ENCODE data around the gene DNAJC5.

The DNAJC5 gene

GRCh38 chr20:63942250-63942951, 47.5 kb downstream of the DNAJC5 start:
- FAIRE-seq, result no peak

GRCh38 chr20:63942969-63943807, 48.3 kb downstream of the DNAJC5 start:
- FAIRE-seq, result no peak

- no peak for FAIRE-seq
Observed at GRCh38 chr20:63943808-63944077, 48.8 kb downstream of the DNAJC5 start.

- no peak for FAIRE-seq
Observed at GRCh38 chr20:63944078-63944941, 49.4 kb downstream of the DNAJC5 start.

GRCh38 chr20:63945031-63945658, 50.2 kb downstream of the DNAJC5 start:
- no peak for FAIRE-seq

- FAIRE-seq, result no peak
Observed at GRCh38 chr20:63945921-63946920, 51.3 kb downstream of the DNAJC5 start.

- no peak for FAIRE-seq
Observed at GRCh38 chr20:63946986-63947637, 52.2 kb downstream of the DNAJC5 start.

GRCh38 chr20:63947638-63948456, 52.9 kb downstream of the DNAJC5 start:
- FAIRE-seq, result no peak

- FAIRE-seq, result no peak
Observed at GRCh38 chr20:63950701-63951397, 55.9 kb downstream of the DNAJC5 start.

- no peak for FAIRE-seq
Observed at GRCh38 chr20:63951398-63952209, 56.7 kb downstream of the DNAJC5 start.

GRCh38 chr20:63952210-63952535, 57.2 kb downstream of the DNAJC5 start:
- no peak for FAIRE-seq

GRCh38 chr20:63952769-63953168, 57.8 kb downstream of the DNAJC5 start:
- FAIRE-seq, result no peak

GRCh38 chr20:63953764-63954429, 59.0 kb downstream of the DNAJC5 start:
- FAIRE-seq, result no peak

GRCh38 chr20:63955281-63955826, 60.4 kb downstream of the DNAJC5 start:
- no peak for FAIRE-seq

GRCh38 chr20:63955827-63956663, 61.1 kb downstream of the DNAJC5 start, which contains the start of gene UCKL1:
Gene UCKL1, minus strand, starts transcription at chr20:63956416. Its CDS starts 44 bp downstream, at chr20:63956372.
- FAIRE-seq, result no peak

GRCh38 chr20:63956664-63957003, 61.7 kb downstream of the DNAJC5 start:
- FAIRE-seq, result no peak

Measured in A204.1 (cell line).